OCI-LY3 (cell line): ENCODE measurements around the gene CALML4.
A peak's percentile ranks its signal among the peaks of the same experiment; 100 is the strongest.

Experiments
- H2AFZ ChIP-seq: fragments of 200-600, 300-600 bp; shearing (Covaris generic); 2 replicates; pipeline ENCODE4 v1.6.0; 2014; ENCODE audit warnings: antibody characterized with exemption, low read depth, low read length
- H3K27ac ChIP-seq: fragments of 200-600, 300-600 bp; sonication (generic); 2 replicates; pipeline ENCODE4 v1.5.1; 2014; ENCODE audit warnings: mild to moderate bottlenecking, low read length, moderate library complexity, mixed read lengths
- H3K27me3 ChIP-seq: fragments of 200-600, 300-600 bp; sonication (generic); 2 replicates; pipeline ENCODE4 v1.6.1; 2014; ENCODE audit warnings: low read depth, low read length, mixed read lengths
- H3K36me3 ChIP-seq: fragments of 200-600, 300-600 bp; sonication (generic); replicated peaks from 2 replicates; pipeline ENCODE3; 2014; ENCODE audit warnings: low read depth, low read length, mixed read lengths
- H3K4me1 ChIP-seq: fragments of 300-600, 200-600 bp; sonication (generic); 2 replicates; pipeline ENCODE4 v1.6.1; 2014; ENCODE audit warnings: low read length, mixed read lengths
- H3K4me2 ChIP-seq: fragments of 200-600, 300-600 bp; sonication (generic); 2 replicates; pipeline ENCODE4 v1.6.1; 2014; ENCODE audit warnings: low read length, mixed read lengths
- H3K4me3 ChIP-seq: fragments of 300-600, 200-600 bp; sonication (generic); 2 replicates; pipeline ENCODE4 v1.5.1; 2014; ENCODE audit warnings: antibody characterized with exemption, mild to moderate bottlenecking, low read length, moderate library complexity
- H3K79me2 ChIP-seq: fragments of 300-600, 200-600 bp; shearing (Covaris generic); 2 replicates; pipeline ENCODE4 v1.6.1; 2014; ENCODE audit warnings: mild to moderate bottlenecking, low read length, mixed read lengths
- H3K9ac ChIP-seq: fragments of 300-600, 200-600 bp; shearing (Covaris generic); 2 replicates; pipeline ENCODE4 v1.6.0; 2014; ENCODE audit warnings: mild to moderate bottlenecking, low read length, moderate library complexity
- H3K9me3 ChIP-seq: fragments of 200-600, 300-600 bp; shearing (Covaris generic); 2 replicates; pipeline ENCODE4 v1.6.1; 2014; ENCODE audit warnings: low read length, mixed read lengths; ENCODE audit not compliant: insufficient read depth
- H4K20me1 ChIP-seq: fragments of 200-600, 300-600 bp; sonication (generic); 2 replicates; pipeline ENCODE4 v1.6.1; 2016; ENCODE audit warnings: low read length, mixed read lengths; ENCODE audit not compliant: insufficient read depth
- CTCF ChIP-seq: fragments of 200-600, 300-600 bp; sonication (generic); IDR thresholded peaks from 2 replicates; pipeline ENCODE4 v1.5.1; 2014; ENCODE audit warnings: antibody characterized with exemption, low read length, low read depth
- EZH2phosphoT487 ChIP-seq: fragments of 200-600 bp; shearing (Covaris generic); IDR thresholded peaks from 2 replicates; pipeline ENCODE4 v1.6.1; 2018; ENCODE audit warnings: antibody characterized with exemption, mixed run types, low read depth

CALML4 gene

GRCh38 chr15:68191555-68191954 is 13.6 kb downstream of the CALML4 start:
- 0 out of 2 replicates have a peak overlapping the region, but pooled peaks have one; percentile 1 for H3K9ac ChIP-seq
- H3K79me2 ChIP-seq, result no peaks in the 10 kb centered on the region; the same call in 1 of the 2 replicates
- H3K4me1 ChIP-seq, result peaks cover 63% of the 10 kb centered on the region
- H3K4me2 ChIP-seq, result peak overlapping the region; percentile 22
- H4K20me1 ChIP-seq, result no peaks in the 10 kb centered on the region
- H3K4me3 ChIP-seq, result no peak overlapping the region
- H2AFZ ChIP-seq, result no peak overlapping the region
- H3K27me3 ChIP-seq, result no peaks in the 10 kb centered on the region
- H3K27ac ChIP-seq, result peak overlapping the region; percentile 40
- peaks cover 74% of the 10 kb centered on the region for H3K36me3 ChIP-seq
- H3K9me3 ChIP-seq, result no peaks in the 10 kb centered on the region
- TF ChIP-seq EZH2phosphoT487 (no peak), CTCF (no peak)

GRCh38 chr15:68190048-68190447 is 15.1 kb downstream of the CALML4 start:
- Histone ChIP-seq H4K20me1 (no peaks in the 10 kb centered on the region), H3K27ac (peak overlapping the region; percentile 76), H3K27me3 (no peaks in the 10 kb centered on the region), H3K4me3 (no peak overlapping the region), H3K79me2 (no peaks in the 10 kb centered on the region; the same call in 1 of the 2 replicates), H3K36me3 (peaks cover 61% of the 10 kb centered on the region), H3K9ac (no peak overlapping the region), H3K9me3 (no peaks in the 10 kb centered on the region), H2AFZ (no peak overlapping the region), H3K4me1 (peaks cover 48% of the 10 kb centered on the region), H3K4me2 (peak overlapping the region; percentile 34)
- TF ChIP-seq CTCF (no peak), EZH2phosphoT487 (no peak)

- Histone ChIP-seq H3K4me3 (no peak overlapping the region), H2AFZ (no peak overlapping the region), H3K9ac (peak overlapping the region; percentile 29), H3K27me3 (no peaks in the 10 kb centered on the region), H3K4me2 (peak overlapping the region; percentile 34), H3K9me3 (no peaks in the 10 kb centered on the region), H4K20me1 (no peaks in the 10 kb centered on the region), H3K4me1 (peaks cover 48% of the 10 kb centered on the region), H3K79me2 (no peaks in the 10 kb centered on the region; the same call in 1 of the 2 replicates), H3K36me3 (peaks cover 67% of the 10 kb centered on the region), H3K27ac (peak overlapping the region; percentile 76)
- TF ChIP-seq CTCF (no peak), EZH2phosphoT487 (no peak)
Measured at GRCh38 chr15:68188647-68189046, 16.5 kb downstream of the CALML4 start.

- peaks cover 63% of the 10 kb centered on the region for H3K36me3 ChIP-seq
- H3K4me1 ChIP-seq, result peaks cover 47% of the 10 kb centered on the region
- no peaks in the 10 kb centered on the region for H3K27me3 ChIP-seq
- H3K4me2 ChIP-seq, result no peak overlapping the region
- H3K27ac ChIP-seq, result peak overlapping the region; percentile 76; the same call in 1 of the 2 replicates
- H3K9ac ChIP-seq, result no peak overlapping the region
- H3K9me3 ChIP-seq, result no peaks in the 10 kb centered on the region
- H3K4me3 ChIP-seq, result no peak overlapping the region
- no peak overlapping the region for H2AFZ ChIP-seq
- no peaks in the 10 kb centered on the region for H4K20me1 ChIP-seq
- no peaks in the 10 kb centered on the region; the same call in 1 of the 2 replicates for H3K79me2 ChIP-seq
- TF ChIP-seq CTCF, result no peak
- TF ChIP-seq EZH2phosphoT487, result no peak
Measured at GRCh38 chr15:68187559-68187958, 17.6 kb downstream of the CALML4 start.
